Nephron (organoid): ENCODE data around the gene TMPRSS3.

ENCODE experiments used
- H3K27ac Mint-ChIP-seq, 3 experiments: 2 replicates each; pipeline ENCODE4 v1.8.0; 2020; ENCODE audit warnings: mixed read lengths in 3 of 3, mild to moderate bottlenecking in 2 of 3, moderate library complexity in 1 of 3
- H3K27me3 Mint-ChIP-seq: 2 replicates; pipeline ENCODE4 v1.8.0; 2021; ENCODE audit warnings: low read depth, mild to moderate bottlenecking, moderate library complexity, mixed read lengths
- H3K36me3 Mint-ChIP-seq: 2 replicates; pipeline ENCODE4 v1.8.0; 2020; ENCODE audit warnings: low read depth, mixed read lengths
- H3K4me1 Mint-ChIP-seq: 2 replicates; pipeline ENCODE4 v1.8.0; 2020; ENCODE audit warnings: mixed read lengths
- H3K4me3 Mint-ChIP-seq, 3 experiments: 2 replicates each; pipeline ENCODE4 v1.8.0; 2020; ENCODE audit warnings: mild to moderate bottlenecking in 3 of 3, mixed read lengths in 3 of 3, moderate library complexity in 2 of 3
- H3K9me3 Mint-ChIP-seq: 2 replicates; pipeline ENCODE4 v1.8.0; 2020; ENCODE audit warnings: mixed read lengths
- TF ChIP-seq, protein P1 (sequence below), 3 experiments: fragments of 200-600 bp; sonication (generic); IDR thresholded peaks; one replicate each; pipeline ENCODE4 v1.5.0; 2021; ENCODE audit warnings: antibody characterized with exemption in 3 of 3; ENCODE audit not compliant: unreplicated experiment in 3 of 3

The TMPRSS3 gene

DNA sequence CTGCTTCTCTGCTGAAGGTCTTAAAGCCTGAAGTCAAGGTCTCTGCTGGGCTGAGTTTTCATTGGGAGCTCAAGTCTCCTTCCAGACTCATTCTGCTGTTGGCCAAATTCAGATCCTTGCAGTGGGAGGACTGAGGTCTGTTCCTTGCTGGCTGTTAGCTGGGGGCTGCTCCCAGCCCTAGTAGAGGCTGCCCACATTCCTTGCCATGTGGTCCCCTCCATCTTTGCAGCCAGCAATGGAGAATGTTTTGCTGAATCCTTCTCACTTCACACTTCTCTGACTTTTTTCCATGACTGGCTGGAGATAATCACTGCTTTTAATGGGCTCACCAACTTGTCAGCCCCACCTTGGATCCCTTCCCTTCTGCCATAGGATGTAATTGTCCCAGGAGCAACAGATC lies 41.1 kb upstream of the TMPRSS3 start:
- TF ChIP-seq, protein P1, sequence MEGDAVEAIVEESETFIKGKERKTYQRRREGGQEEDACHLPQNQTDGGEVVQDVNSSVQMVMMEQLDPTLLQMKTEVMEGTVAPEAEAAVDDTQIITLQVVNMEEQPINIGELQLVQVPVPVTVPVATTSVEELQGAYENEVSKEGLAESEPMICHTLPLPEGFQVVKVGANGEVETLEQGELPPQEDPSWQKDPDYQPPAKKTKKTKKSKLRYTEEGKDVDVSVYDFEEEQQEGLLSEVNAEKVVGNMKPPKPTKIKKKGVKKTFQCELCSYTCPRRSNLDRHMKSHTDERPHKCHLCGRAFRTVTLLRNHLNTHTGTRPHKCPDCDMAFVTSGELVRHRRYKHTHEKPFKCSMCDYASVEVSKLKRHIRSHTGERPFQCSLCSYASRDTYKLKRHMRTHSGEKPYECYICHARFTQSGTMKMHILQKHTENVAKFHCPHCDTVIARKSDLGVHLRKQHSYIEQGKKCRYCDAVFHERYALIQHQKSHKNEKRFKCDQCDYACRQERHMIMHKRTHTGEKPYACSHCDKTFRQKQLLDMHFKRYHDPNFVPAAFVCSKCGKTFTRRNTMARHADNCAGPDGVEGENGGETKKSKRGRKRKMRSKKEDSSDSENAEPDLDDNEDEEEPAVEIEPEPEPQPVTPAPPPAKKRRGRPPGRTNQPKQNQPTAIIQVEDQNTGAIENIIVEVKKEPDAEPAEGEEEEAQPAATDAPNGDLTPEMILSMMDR (IDR thresholded peaks at IDR 0.05; ENCODE audit: unreplicated experiment in 3 of 3): no peak
- no peak overlapping the region for H3K4me3 Mint-ChIP-seq

DNA sequence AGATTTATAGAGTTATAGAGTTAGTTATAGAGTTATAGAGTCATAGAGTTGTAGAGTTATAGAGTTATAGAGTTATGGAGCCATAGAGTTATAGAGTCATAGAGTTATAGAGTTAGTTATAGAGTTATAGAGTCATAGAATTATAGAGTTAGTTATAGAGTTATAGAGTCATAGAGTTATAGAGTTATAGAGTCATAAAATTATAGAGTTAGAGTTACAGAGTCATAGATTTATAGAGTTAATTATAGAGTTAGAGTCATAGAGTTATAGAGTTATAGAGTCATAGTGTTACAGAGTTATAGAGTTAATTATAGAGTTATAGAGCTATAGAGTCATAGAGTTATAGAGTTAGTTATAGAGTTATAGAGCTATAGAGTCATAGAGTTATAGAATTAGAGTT lies 40.0 kb upstream of the TMPRSS3 start:
- no peak overlapping the region for H3K4me3 Mint-ChIP-seq
- H3K36me3 Mint-ChIP-seq: no peaks in the 10 kb centered on the region
- H3K9me3 Mint-ChIP-seq: peaks cover 10% of the 10 kb centered on the region
- H3K27ac Mint-ChIP-seq: no peak overlapping the region
- no peaks in the 10 kb centered on the region for H3K4me1 Mint-ChIP-seq
- H3K27me3 Mint-ChIP-seq: peaks cover 20% of the 10 kb centered on the region
- TF ChIP-seq, protein P1 (IDR thresholded peaks at IDR 0.05; ENCODE audit: unreplicated experiment in 3 of 3): no peak

More for the DNA sequence above, 41.1 kb upstream of the TMPRSS3 start:
- Mint-ChIP-seq H3K27ac (no peak overlapping the region), H3K4me1 (no peaks in the 10 kb centered on the region), H3K36me3 (no peaks in the 10 kb centered on the region), H3K27me3 (peaks cover 20% of the 10 kb centered on the region), H3K9me3 (peaks cover 10% of the 10 kb centered on the region)

DNA sequence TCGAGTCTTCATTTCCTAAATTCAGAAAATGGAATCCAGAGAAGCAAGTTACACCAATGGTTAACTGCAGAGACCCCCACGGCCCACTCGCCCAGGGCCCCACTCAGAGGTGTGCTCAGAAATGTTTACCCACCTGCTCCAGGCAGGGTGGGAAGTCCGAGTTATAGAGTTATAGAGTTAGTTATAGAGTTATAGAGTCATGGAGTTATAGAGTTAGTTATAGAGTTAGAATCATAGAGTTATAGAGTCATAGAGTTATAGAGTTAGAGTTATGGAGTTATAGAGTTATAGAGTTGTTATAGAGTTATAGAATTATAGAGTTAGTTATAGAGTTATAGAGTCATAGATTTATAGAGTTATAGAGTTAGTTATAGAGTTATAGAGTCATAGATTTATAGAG lies 39.5 kb upstream of the TMPRSS3 start:
- Mint-ChIP-seq H3K27me3 (peaks cover 21% of the 10 kb centered on the region), H3K36me3 (no peaks in the 10 kb centered on the region), H3K4me1 (no peaks in the 10 kb centered on the region), H3K4me3 (no peak overlapping the region), H3K9me3 (peaks cover 10% of the 10 kb centered on the region), H3K27ac (no peak overlapping the region)
- TF ChIP-seq, protein P1 (IDR thresholded peaks at IDR 0.05; ENCODE audit: unreplicated experiment in 3 of 3): no peak

DNA sequence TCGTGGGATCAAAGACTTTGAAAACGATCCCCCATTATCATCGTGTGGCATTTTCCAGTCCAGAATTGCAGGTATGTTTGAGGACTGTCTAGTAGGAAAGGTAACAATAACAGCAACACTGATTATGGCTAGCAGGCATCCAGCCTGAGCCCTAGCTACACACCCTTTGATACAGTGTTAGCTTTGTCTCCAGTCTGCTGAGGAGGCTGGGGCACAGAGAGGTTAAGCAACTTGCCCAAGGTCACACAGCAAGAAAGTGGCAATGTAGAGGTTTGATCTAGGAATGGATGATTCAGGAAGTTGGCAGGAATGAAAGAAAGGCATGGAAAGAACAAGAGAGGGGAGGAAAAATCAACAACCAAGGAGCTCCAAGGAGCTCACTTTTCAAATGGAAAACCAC lies 39.0 kb upstream of the TMPRSS3 start:
- Mint-ChIP-seq H3K27me3 (peaks cover 26% of the 10 kb centered on the region), H3K4me1 (no peaks in the 10 kb centered on the region), H3K4me3 (no peak overlapping the region), H3K27ac (no peak overlapping the region), H3K36me3 (no peaks in the 10 kb centered on the region), H3K9me3 (peaks cover 10% of the 10 kb centered on the region)
- TF ChIP-seq, protein P1 (IDR thresholded peaks at IDR 0.05; ENCODE audit: unreplicated experiment in 3 of 3): no peak

DNA sequence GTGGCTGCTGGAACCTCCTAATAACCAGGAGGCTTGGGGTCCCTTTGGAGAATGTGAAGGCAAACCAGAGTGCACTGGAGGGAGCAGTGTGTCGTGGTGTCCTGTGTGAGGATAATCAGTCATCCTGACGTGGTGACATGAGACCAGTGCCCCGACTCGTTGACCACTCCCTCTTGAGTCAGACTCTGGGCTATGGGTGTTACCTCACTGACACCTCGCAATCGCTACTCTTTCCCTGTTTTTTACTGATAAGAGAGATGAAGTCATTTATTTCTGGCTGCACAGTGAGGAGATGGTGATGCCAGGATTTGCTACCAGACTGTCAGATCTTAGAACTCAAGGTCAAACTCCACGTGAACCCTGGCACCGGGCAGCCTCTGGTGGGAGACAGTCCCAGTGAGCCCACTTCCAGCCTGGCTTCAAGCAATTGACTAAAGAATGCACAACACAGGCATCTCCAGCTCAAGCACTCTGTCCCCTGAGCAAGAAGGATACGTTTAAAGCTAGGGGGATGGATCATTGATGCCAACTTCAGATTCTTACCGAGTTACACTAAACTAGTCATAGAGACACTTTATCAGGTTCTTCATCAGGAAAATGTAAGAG lies 38.2 kb upstream of the TMPRSS3 start:
- TF ChIP-seq, protein P1 (IDR thresholded peaks at IDR 0.05; ENCODE audit: unreplicated experiment in 3 of 3): no peak
- Mint-ChIP-seq H3K4me1 (no peaks in the 10 kb centered on the region), H3K9me3 (peaks cover 8% of the 10 kb centered on the region)

DNA sequence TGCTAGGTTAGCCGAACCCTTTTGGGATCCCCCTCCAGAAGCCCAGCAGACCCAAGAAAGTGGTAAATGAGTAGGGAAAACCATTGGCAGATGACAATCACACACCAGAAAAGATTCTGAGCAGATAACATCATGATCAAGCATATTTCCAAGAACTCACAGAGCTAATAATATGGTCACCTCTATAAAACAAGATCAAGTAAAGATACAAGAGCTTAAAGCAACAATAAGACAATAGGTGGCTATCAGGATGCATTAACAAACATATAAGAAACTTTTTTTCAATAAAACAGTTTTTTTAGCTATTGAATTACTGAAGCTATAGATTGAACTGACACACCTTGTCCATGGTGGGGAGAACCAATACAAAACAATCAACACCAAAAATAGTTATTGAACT lies 36.8 kb upstream of the TMPRSS3 start:
- Mint-ChIP-seq H3K4me3 (no peak overlapping the region), H3K27me3 (peaks cover 30% of the 10 kb centered on the region), H3K27ac (no peak overlapping the region), H3K4me1 (no peaks in the 10 kb centered on the region), H3K36me3 (no peaks in the 10 kb centered on the region), H3K9me3 (peaks cover 7% of the 10 kb centered on the region)
- TF ChIP-seq, protein P1 (IDR thresholded peaks at IDR 0.05; ENCODE audit: unreplicated experiment in 3 of 3): no peak

More for the DNA sequence above, 38.2 kb upstream of the TMPRSS3 start:
- no peak overlapping the region for H3K27ac Mint-ChIP-seq
- H3K36me3 Mint-ChIP-seq: no peaks in the 10 kb centered on the region
- H3K4me3 Mint-ChIP-seq: no peak overlapping the region
- H3K27me3 Mint-ChIP-seq: peaks cover 32% of the 10 kb centered on the region
